Loucy (cell line): ENCODE data around the gene IDH1.

Experiments
- EZH2phosphoT487 ChIP-seq: fragments of 200-600 bp; IDR thresholded peaks from 2 replicates; pipeline ENCODE4 v1.6.1; 2018; ENCODE audit warnings: antibody characterized with exemption, mild to moderate bottlenecking, moderate library complexity, borderline replicate concordance
- TF ChIP-seq, protein P1 (sequence below): fragments of 200-600 bp; sonication (generic); conservative IDR thresholded peaks from 2 replicates; pipeline ENCODE4 v1.5.1; 2014; ENCODE audit warnings: mild to moderate bottlenecking, antibody characterized with exemption, low read length

DNA sequence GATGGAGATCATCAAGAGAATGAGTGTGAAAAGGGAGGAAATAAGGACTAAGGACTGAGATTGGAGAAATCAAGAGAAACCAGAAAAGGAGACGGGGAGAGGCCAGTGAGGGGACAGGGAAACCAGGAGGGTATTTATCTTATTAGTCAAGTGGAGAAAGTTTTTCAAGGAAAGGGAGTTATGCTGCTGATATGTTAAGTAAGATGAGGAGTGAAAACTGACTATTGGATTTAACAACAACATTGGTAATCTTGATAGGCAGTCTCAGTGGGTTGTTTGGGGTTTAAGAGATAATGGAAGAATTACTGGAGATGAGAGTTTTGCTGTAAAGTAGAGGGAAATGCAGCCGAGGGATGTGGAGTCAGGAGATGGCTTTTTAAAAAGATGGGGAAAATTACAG, 41.7 kb upstream of the IDH1 start:
- TF ChIP-seq EZH2phosphoT487 = no peak
- TF ChIP-seq, protein P1, sequence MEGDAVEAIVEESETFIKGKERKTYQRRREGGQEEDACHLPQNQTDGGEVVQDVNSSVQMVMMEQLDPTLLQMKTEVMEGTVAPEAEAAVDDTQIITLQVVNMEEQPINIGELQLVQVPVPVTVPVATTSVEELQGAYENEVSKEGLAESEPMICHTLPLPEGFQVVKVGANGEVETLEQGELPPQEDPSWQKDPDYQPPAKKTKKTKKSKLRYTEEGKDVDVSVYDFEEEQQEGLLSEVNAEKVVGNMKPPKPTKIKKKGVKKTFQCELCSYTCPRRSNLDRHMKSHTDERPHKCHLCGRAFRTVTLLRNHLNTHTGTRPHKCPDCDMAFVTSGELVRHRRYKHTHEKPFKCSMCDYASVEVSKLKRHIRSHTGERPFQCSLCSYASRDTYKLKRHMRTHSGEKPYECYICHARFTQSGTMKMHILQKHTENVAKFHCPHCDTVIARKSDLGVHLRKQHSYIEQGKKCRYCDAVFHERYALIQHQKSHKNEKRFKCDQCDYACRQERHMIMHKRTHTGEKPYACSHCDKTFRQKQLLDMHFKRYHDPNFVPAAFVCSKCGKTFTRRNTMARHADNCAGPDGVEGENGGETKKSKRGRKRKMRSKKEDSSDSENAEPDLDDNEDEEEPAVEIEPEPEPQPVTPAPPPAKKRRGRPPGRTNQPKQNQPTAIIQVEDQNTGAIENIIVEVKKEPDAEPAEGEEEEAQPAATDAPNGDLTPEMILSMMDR = no peak
